Transverse colon (tissue), 4 donors: ENCODE results near the gene KLHDC1. TPM values are rescaled to one million over a fixed set of nuclear protein-coding genes. Genes with fewer than 3 reads are reported as not detected.
"Not testable (repeated sequence)": the region's sequence is repeated elsewhere in the genome, so short reads cannot be mapped to it uniquely, and the experiment has no call there.

ENCODE experiments used
- DNase-seq: peaks from one replicate; pipeline ENCODE4 v3.0.0-alpha.2; 2019
- H3K27ac ChIP-seq, 4 donors: fragments of 200-600 bp; sonication (generic); 2 replicates each; pipeline ENCODE4 v1.5.1; 2016 to 2018; ENCODE audit warnings: inconsistent platforms in 4 of 4
- H3K27me3 ChIP-seq: fragments of 200-600 bp; sonication (generic); 2 replicates; pipeline ENCODE4 v1.5.1; 2017; ENCODE audit warnings: inconsistent platforms
- H3K36me3 ChIP-seq, 4 donors: fragments of 200-600 bp; sonication (generic); 2 replicates each; pipeline ENCODE4 v1.5.1; 2017 to 2019; ENCODE audit warnings: inconsistent platforms in 4 of 4
- H3K4me1 ChIP-seq, 4 donors: fragments of 200-600 bp; sonication (generic); 2 replicates each; pipeline ENCODE4 v1.5.1; 2017 to 2020; ENCODE audit warnings: inconsistent platforms in 4 of 4
- H3K4me3 ChIP-seq, 4 donors: fragments of 200-600 bp; sonication (generic); 1 replicate in 1 of 4; 2 replicates in 3 of 4; pipeline versions ENCODE4 v1.5.1 to v1.6.1; 2017 to 2019; ENCODE audit warnings: inconsistent platforms in 4 of 4
- H3K9me3 ChIP-seq, 2 donors: fragments of 200-600 bp; sonication (generic); 2 replicates each; pipeline ENCODE4 v1.5.1; 2017 to 2019; ENCODE audit warnings: inconsistent platforms in 2 of 2
- CTCF ChIP-seq, 5 experiments: fragments of 200-600 bp in 3 of 5; fragments of 450-650 bp in 2 of 5; sonication (generic) in 3 of 5; IDR thresholded peaks; 1 replicate in 2 of 5; 2 replicates in 3 of 5; pipeline ENCODE4 v1.5.1; 2016 to 2017; ENCODE audit warnings: antibody characterized with exemption in 5 of 5, inconsistent platforms in 3 of 5, mild to moderate bottlenecking in 2 of 5, moderate library complexity in 1 of 5
- EP300 ChIP-seq: sonication (generic); formaldehyde crosslinking; IDR thresholded peaks from one replicate; pipeline ENCODE4 v1.6.1; 2017; ENCODE audit warnings: antibody characterized with exemption, low read depth
- POLR2A ChIP-seq: fragments of 450-650 bp; IDR thresholded peaks from one replicate; pipeline ENCODE4 v1.6.1; 2016; ENCODE audit warnings: antibody characterized with exemption, mild to moderate bottlenecking, moderate library complexity
- POLR2AphosphoS5 ChIP-seq, 3 donors: sonication (generic); formaldehyde crosslinking; IDR thresholded peaks; one replicate each; pipeline ENCODE4 v1.6.1; 2016; ENCODE audit warnings: antibody characterized with exemption in 3 of 3
- WGBS, 2 donors: methylation state at CpG; one replicate each; pipeline ENCODE4 v1.1.5; 2018; ENCODE audit warnings: low coverage in 1 of 2; 5-methylcytosine and 5-hydroxymethylcytosine counted together
- in situ Hi-C, 4 donors: fragments of 200-750 bp; cut with MboI; loops; one replicate each; pipeline versions ENCODE4 v1.15.0 to v1.15.1; 2017; ENCODE audit warnings: low sequenced_read_pairs in 3 of 4, low pct_ligation_motif_present in 1 of 4, low pct_unique_long_range_greater_than_20kb in 1 of 4
- intact Hi-C: fragments of 100-400 bp; cut with DNase I; formaldehyde crosslinking; loops from one replicate; pipeline ENCODE4 v1.15.1; 2023; ENCODE audit warnings: low total_unique reads
- total RNA-seq, 4 donors: library from RNA; depleted of rRNA; stranded (reverse); fragments of >200 nt; gene quantifications; one replicate each; pipeline ENCODE4 v1.1.0, GENCODE V29; 2016

Gene KLHDC1
- total RNA-seq, 4 donors from 2014 or later, result 4.0 to 9.4 (median 7.9) TPM

- Histone ChIP-seq H3K27me3 (no peaks in the 10 kb centered on the region), H3K36me3 (peaks cover 0 to 6% (median 0%) of the 10 kb centered on the region in 4 donors), H3K9me3 (no peaks in the 10 kb centered on the region), H3K27ac (no peak overlapping the region), H3K4me1 (no peaks in the 10 kb centered on the region), H3K4me3 (no peak overlapping the region)
- in situ Hi-C loops, result no loop called here
- intact Hi-C loops, result no loop called here
- 88 to 100% methylated on average over 1 of the region's 1 CpG for WGBS, 2 donors
- no peak for DNase-seq
- no peak for TF ChIP-seq EP300
- no peak for TF ChIP-seq POLR2A
- no peak for TF ChIP-seq POLR2AphosphoS5 (IDR thresholded peaks at IDR 0.05)
- TF ChIP-seq CTCF (IDR thresholded peaks at IDR 0.05), result no peak
Observed at GRCh38 chr14:49745191-49745590, 52.3 kb downstream of the KLHDC1 start.

GRCh38 chr14:49746476-49746875 is 53.6 kb downstream of the KLHDC1 start:
- H3K27ac ChIP-seq, H3K27me3 ChIP-seq, H3K4me3 ChIP-seq, DNase-seq, in situ Hi-C loops, H3K9me3 ChIP-seq, H3K36me3 ChIP-seq, H3K4me1 ChIP-seq, intact Hi-C loops: not testable (repeated sequence)

- Histone ChIP-seq H3K4me1 (no peaks in the 10 kb centered on the region), H3K36me3 (no peaks in the 10 kb centered on the region), H3K4me3 (no peak overlapping the region), H3K9me3 (no peaks in the 10 kb centered on the region), H3K27me3 (no peaks in the 10 kb centered on the region), H3K27ac (no peak overlapping the region)
- no peak for DNase-seq
- intact Hi-C loops (no loop called here), in situ Hi-C loops (loop anchor here in 1 of 4 donors (25.0 kb wide), 1 partner anchor 117 kb away; the partner anchor contains the start of gene DNAAF2)
- WGBS, 2 donors, result 81 to 82% methylated on average over 5 of the region's 5 CpGs
- TF ChIP-seq POLR2AphosphoS5 (IDR thresholded peaks at IDR 0.05), result no peak
- no peak for TF ChIP-seq POLR2A
- TF ChIP-seq CTCF (IDR thresholded peaks at IDR 0.05), result no peak
- TF ChIP-seq EP300, result no peak
Observed at GRCh38 chr14:49754570-49755097, 61.7 kb downstream of the KLHDC1 start.

GRCh38 chr14:49755378-49755777 is 62.5 kb downstream of the KLHDC1 start:
- no peaks in the 10 kb centered on the region for H3K4me1 ChIP-seq
- in situ Hi-C loops, result loop anchor here in 1 of 4 donors (25.0 kb wide), 1 partner anchor 118 kb away; the partner anchor contains the start of gene DNAAF2
- intact Hi-C loops, result no loop called here
- H3K9me3 ChIP-seq, result no peaks in the 10 kb centered on the region
- no peaks in the 10 kb centered on the region for H3K36me3 ChIP-seq
- no peaks in the 10 kb centered on the region for H3K27me3 ChIP-seq
- 87 to 92% methylated on average over 3 of the region's 3 CpGs for WGBS, 2 donors
- no peak overlapping the region for H3K27ac ChIP-seq
- TF ChIP-seq POLR2A (no peak), POLR2AphosphoS5 (IDR thresholded peaks at IDR 0.05) (no peak), CTCF (IDR thresholded peaks at IDR 0.05) (no peak), EP300 (no peak)
- DNase-seq, result no peak
- H3K4me3 ChIP-seq, result no peak overlapping the region
